ENCODE results near the gene UNC45A. TPM values are rescaled to one million over a fixed set of nuclear protein-coding genes. Genes with fewer than 3 reads are reported as not detected.

Gene UNC45A
- total and polyA plus RNA-seq, 2 of the 13 experiments (the other 11 are each of a cell fraction or from before 2014, with no cell fraction given): 33.8 to 39.7 TPM

DNA sequence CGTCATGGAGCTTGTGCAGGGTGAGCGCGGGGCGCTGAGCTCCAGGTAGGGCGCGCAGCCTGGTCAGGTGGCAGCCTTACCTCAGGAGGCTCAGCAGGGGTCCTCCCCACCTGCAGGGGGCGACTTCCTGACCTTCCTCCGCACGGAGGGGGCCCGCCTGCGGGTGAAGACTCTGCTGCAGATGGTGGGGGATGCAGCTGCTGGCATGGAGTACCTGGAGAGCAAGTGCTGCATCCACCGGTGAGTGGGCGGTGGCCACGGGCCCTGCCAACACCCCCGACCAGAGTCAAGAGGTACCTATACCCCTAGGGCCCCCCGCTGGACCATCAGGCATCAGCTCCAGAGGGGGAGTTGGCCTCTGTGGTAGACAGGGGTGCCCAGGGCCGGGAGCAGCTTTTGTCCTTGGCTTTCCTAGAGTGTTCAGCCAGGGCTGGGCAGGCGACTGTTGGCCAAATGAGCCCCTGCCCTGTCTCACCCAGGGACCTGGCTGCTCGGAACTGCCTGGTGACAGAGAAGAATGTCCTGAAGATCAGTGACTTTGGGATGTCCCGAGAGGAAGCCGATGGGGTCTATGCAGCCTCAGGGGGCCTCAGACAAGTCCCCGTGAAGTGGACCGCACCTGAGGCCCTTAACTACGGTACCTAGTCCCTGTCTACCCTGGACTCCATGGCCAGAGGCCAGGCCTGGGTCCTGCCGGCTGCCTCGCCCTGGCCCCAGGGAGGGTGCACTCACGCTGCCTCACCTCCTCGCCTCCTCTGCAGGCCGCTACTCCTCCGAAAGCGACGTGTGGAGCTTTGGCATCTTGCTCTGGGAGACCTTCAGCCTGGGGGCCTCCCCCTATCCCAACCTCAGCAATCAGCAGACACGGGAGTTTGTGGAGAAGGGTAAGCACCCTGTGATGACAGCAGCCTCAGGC lies 41.7 kb upstream of the UNC45A start (continued):
- no peak for TF ChIP-seq FOXP4 (CRISPR knock-in tag; IDR thresholded peaks at IDR 0.05)
- TF ChIP-seq MAZ (IDR thresholded peaks at IDR 0.05; ENCODE audit: borderline replicate concordance, low read depth, low read length): peak; percentile 50; the same call in 1 of the 2 replicates
- TF ChIP-seq MAZ (CRISPR knock-in tag; IDR thresholded peaks at IDR 0.05; ENCODE audit: low read depth): peak; percentile 39; the same call in 1 of the 2 replicates
- TF ChIP-seq ZNF260 (CRISPR knock-in tag; IDR thresholded peaks at IDR 0.05; ENCODE audit: borderline replicate concordance, low read depth): no peak
- TF ChIP-seq HIVEP1 (CRISPR knock-in tag; IDR thresholded peaks at IDR 0.05): 0 out of 2 replicates have a peak, but pooled peaks have one; percentile 32
- TF ChIP-seq ZBTB21 (CRISPR knock-in tag; IDR thresholded peaks at IDR 0.05): no peak
- TF ChIP-seq SSRP1 (CRISPR knock-in tag; IDR thresholded peaks at IDR 0.05): no peak
- no peak for TF ChIP-seq ZNF619 (CRISPR knock-in tag; IDR thresholded peaks at IDR 0.05)
- TF ChIP-seq, protein P1, sequence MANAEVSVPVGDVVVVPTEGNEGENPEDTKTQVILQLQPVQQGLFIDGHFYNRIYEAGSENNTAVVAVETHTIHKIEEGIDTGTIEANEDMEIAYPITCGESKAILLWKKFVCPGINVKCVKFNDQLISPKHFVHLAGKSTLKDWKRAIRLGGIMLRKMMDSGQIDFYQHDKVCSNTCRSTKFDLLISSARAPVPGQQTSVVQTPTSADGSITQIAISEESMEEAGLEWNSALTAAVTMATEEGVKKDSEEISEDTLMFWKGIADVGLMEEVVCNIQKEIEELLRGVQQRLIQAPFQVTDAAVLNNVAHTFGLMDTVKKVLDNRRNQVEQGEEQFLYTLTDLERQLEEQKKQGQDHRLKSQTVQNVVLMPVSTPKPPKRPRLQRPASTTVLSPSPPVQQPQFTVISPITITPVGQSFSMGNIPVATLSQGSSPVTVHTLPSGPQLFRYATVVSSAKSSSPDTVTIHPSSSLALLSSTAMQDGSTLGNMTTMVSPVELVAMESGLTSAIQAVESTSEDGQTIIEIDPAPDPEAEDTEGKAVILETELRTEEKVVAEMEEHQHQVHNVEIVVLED (CRISPR knock-in tag; IDR thresholded peaks at IDR 0.05; ENCODE audit: borderline replicate concordance): peak; percentile 31; the same call in 1 of the 2 replicates
- TF ChIP-seq MEF2D (CRISPR knock-in tag; IDR thresholded peaks at IDR 0.05): 0 out of 2 replicates have a peak, but pooled peaks have one; percentile 29
- peak; percentile 13; the same call in 1 of the 2 replicates for TF ChIP-seq ZNF225 (CRISPR knock-in tag; IDR thresholded peaks at IDR 0.05)
- TF ChIP-seq ZNF883 (CRISPR knock-in tag; IDR thresholded peaks at IDR 0.05; ENCODE audit: not compliant biosample characterization): peak; percentile 60
- TF ChIP-seq ZKSCAN8 (CRISPR knock-in tag; IDR thresholded peaks at IDR 0.05; ENCODE audit: borderline replicate concordance): no peak
- no peak for TF ChIP-seq ZNF205 (CRISPR knock-in tag; IDR thresholded peaks at IDR 0.05)
- TF ChIP-seq, protein P2, sequence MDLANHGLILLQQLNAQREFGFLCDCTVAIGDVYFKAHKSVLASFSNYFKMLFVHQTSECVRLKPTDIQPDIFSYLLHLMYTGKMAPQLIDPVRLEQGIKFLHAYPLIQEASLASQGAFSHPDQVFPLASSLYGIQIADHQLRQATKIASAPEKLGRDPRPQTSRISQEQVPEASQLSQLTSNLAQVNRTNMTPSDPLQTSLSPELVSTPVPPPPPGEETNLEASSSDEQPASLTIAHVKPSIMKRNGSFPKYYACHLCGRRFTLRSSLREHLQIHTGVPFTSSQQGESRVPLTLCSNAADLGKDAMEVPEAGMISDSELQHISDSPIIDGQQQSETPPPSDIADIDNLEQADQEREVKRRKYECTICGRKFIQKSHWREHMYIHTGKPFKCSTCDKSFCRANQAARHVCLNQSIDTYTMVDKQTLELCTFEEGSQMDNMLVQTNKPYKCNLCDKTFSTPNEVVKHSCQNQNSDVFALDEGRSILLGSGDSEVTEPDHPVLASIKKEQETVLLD (CRISPR knock-in tag; IDR thresholded peaks at IDR 0.05; ENCODE audit: low read depth): no peak
- no peak for TF ChIP-seq NFE2 (CRISPR knock-in tag; IDR thresholded peaks at IDR 0.05)
- TF ChIP-seq CERS6 (CRISPR knock-in tag; IDR thresholded peaks at IDR 0.05): no peak
- TF ChIP-seq ZNF33A (CRISPR knock-in tag; IDR thresholded peaks at IDR 0.05; ENCODE audit: borderline replicate concordance): no peak
- no peak for TF ChIP-seq MTF1 (CRISPR knock-in tag; IDR thresholded peaks at IDR 0.05)
- no peak for TF ChIP-seq MLXIP (CRISPR knock-in tag; IDR thresholded peaks at IDR 0.05; ENCODE audit: borderline replicate concordance)

All from HepG2 (cell line).